Posterior vena cava (tissue), 2 donors: ENCODE measurements around the gene FAM170B. TPM values are rescaled to one million over a fixed set of nuclear protein-coding genes. Genes with fewer than 3 reads are reported as not detected.

Experiments
- DNase-seq: peaks from one replicate; pipeline ENCODE4 v3.0.0-alpha.2; 2020; ENCODE audit warnings: low spot score
- intact Hi-C, 2 donors: fragments of 100-400 bp; cut with DNase I; formaldehyde crosslinking; loops; one replicate each; pipeline versions ENCODE4 v1.14.1 to v1.14.2; 2022 to 2023
- total RNA-seq, 2 donors: library from RNA; stranded (reverse); fragmentation: NEBNext Ultra II Directional; extraction: Animal tissue kit (Norgen Biotek cat#: 25700); gene quantifications; one replicate each; pipeline ENCODE4 v1.2.1, GENCODE V29; 2021
- donor health status: DM: yes; HTN: yes; CAD: no.
- donor health status: DM: yes; HTN: yes; CAD: no.

FAM170B gene
- total RNA-seq, 2 donors from 2014 or later: not detected

DNA sequence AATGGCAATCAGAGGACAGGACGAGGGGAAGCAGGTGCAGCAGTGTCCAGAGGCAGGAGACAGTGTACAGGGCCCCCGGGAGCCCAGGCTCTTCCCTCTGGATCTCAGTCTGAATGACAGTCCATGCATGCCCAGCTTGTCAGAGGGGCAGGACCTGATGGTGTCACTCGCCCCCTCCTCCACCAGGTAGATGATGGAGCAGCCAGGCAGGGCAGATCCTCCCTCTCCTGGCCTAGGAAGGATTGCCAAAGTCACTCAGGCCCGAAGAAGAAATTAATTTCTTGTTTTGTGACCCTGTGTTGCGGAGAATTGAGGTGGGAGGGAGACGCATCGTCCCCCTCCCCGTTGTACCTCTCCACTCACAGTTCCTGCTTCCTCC lies 22.5 kb downstream of the FAM170B start:
- intact Hi-C loops: no loop called here
- DNase-seq: no peak

DNA sequence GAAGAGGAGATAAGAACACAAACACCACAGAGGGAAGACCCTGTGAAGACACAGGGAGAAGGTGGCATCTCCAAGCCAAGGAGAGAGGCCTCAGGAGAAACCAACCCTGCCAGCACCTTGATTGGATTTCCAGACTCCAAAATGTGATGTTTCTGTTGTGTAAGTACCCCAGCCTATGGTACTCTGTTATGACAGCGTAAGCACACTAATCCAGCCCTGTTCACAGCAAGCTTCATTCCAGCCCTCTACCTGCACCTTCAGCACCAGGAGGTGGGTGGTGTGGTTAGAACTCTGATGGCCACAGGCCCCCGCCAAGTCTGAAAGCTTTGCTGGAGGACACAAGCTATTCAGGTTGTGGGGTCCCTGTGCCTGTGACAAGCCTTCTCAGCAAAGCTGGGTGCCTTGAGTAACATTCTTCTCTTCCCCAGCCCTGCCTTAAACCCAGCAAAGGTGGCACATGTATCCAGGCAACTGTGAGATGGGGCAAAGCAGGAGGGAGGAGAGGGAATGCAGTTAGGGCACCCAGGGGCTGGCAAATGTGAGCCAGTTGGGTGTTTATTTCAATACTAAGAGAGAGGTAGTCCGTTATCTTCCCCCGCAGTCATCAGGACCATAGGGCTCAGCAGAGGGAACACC lies 23.0 kb downstream of the FAM170B start:
- no peak for DNase-seq
- intact Hi-C loops: no loop called here

DNA sequence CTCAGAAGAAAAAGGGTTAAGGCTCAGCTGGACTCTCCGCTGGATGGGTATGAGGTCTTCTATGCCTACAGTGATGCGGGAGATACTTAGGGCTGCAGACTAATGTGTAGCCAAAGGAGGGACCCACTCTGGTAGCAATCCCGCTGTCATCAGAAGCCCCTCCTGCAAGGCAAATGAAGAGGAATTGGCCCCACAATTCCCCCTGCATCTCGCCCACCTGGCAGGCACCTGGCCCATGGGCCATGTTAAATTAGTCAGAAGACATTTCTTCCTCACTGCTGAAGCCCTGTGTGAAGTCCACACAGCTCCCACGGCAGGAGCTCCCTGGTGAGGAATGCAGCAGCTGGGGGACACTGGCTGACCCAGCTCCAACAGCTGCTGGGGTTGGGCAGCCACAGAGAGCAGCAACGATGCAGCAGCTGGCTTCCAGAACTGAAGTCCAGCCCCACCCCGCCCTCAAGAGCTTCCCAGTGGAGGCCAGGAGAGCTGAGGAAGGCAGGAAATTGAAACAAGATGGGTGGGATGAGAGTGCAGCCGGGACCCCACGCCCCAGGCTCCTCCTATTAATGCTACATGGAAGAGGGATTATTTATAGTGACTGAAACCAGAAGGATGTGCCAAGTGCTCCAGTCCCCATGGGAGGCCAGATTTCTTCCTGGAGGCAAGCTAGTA lies 24.0 kb downstream of the FAM170B start:
- DNase-seq: no peak
- intact Hi-C loops: no loop called here

DNA sequence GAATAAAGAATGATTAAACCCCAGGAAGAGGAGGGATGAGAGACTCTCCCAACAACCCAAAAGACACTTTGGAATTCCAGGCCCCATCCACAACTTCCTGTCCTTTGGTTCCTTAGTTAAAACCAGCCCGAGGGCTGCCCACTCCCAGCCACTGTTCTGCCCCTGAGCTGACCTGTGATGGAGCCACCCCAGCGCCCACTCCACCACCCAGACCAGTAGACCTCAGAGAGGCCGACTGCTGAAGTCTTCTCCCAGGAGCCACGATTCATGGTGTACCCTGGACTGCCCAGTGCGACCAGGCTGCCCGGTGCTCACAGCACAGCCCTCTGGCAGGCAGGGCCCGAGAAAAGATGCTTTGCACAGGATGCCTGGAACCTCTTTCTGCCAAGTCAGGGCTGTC lies 25.2 kb downstream of the FAM170B start:
- intact Hi-C loops: no loop called here
- no peak for DNase-seq

DNA sequence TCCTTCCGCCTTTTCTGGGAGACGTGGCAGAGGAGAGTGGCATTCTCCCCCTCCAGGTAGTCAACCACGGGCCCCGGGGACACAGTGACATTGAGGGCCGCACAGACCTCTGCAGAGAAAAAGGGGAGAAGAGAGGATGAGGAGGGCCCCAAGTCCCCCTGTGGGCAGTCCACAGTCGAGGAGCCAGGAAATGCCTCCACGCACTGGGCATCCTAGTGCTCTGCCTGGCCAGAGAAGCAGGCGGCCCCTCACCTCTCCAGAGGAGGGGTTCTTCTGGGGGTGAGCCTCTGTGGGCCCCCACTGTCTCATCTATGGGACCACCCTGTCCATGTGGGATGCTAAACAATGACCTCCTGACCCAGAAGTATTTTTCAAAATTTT lies 25.9 kb downstream of the FAM170B start:
- intact Hi-C loops: no loop called here
- no peak for DNase-seq

DNA sequence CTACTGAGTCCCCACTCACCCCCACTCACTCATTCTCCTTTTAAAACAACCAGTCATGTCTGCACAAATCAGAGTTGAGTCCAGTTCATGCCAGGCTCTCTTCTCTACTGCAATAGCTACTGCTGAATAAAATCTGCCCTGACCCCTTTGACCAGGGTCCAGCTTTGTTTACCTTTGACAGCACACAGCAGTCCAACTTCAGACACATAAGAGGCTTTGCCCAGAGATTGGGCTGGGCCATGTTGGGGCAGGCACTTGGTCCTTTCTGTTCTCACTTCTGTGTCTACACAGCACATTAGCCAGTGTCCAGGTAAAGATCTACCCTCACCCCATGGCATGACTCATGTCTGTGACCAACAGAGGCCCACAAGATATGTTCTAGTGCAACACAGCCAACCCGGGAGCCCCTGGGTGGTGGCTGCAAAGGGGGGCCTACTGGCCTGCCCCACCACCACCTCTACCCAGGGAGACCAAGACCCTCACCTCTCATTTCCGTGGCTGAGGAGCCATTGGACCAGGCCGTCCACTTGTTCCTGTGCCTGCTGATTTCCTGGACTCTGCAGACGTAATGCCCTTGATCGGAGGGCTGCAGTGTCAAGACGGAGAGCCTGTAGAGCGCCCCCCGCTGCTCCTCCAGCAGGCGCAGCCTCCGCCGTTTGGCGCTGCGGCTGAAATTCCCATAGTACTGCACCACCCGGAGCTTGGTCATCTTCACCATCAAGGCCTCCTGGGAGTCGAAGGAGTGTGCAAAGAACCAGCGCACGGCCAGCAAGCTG lies 26.5 kb downstream of the FAM170B start:
- intact Hi-C loops: no loop called here

DNA sequence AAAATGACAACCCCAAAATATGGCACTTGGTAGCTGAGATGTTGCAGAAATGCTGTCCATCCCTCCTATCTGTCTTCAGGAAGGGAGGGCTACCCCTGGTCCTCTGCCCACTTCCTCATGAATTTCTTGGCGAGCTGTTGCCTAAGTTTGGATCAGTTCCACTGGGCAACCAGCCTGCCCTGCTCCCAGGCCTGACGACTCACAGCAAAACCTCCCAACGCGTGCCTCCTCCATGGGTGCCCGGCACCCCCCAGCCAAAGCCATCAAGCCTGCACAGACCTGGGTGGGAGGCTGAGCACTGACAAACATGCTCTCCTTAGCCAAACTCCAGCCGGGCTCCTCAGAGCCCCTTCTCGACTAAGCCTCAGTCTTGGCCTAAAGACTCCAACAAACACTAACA lies 27.4 kb downstream of the FAM170B start:
- intact Hi-C loops: no loop called here
- DNase-seq: no peak

More for the DNA sequence above, 26.5 kb downstream of the FAM170B start:
- no peak for DNase-seq

DNA sequence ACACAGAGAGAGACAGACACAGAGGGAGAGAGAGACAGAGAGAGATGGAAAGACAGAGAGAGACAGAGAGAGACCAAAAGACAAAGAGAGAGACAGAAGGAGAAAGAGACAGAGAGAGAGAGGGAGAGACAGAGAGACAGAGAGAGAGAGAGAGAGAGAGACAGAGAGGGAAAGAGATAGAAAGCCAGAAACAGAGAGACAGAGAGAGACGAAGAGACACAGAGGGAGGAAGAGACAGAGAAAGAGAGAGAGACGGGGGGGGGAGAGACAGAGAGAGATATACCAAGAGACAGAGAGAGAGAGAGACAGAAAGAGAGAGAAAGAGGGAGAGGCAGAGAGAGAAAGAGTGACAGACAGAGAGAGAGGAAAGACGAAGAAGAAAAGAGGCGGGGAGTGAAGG lies 28.7 kb downstream of the FAM170B start:
- intact Hi-C loops: no loop called here
- no peak for DNase-seq

DNA sequence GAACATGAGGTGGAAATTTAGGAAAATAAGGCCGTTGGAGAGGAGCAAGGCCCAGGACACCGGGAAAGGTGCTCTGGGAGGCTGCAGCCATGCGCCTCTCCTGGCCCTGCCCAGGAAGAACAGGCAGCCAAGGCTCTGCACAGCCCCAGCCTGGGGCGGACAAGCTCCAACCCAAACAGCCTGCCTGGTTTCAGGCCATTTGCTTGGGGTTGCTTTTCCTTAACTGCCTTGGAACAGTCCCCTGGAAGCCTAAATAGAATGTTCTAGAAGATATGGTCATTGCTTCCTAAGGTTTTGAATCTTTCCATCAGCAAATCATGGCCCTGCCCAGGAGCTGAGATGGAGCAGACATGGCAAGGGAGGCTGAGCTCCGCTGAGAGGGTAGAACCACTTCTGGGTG lies 29.5 kb downstream of the FAM170B start:
- intact Hi-C loops: no loop called here
- no peak for DNase-seq

DNA sequence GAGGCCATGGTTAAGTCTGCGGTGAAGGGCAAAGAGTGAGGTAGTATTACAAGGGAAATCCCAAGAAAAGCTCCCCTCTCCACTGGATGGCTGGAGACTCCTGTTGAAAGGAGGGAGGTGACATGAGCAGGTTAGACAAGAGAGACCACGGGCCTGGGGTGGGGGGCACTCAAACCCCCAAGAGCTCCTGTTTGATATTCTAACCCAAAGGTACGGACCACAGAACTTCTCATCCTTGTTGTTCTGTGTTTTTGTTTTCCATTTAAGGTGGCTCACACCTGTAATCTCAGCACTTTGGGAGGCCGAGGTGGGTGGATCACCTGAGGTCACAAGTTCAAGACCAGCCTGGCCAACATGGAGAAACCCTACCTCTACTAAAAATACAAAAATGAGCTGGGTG lies 30.1 kb downstream of the FAM170B start:
- DNase-seq: no peak

DNA sequence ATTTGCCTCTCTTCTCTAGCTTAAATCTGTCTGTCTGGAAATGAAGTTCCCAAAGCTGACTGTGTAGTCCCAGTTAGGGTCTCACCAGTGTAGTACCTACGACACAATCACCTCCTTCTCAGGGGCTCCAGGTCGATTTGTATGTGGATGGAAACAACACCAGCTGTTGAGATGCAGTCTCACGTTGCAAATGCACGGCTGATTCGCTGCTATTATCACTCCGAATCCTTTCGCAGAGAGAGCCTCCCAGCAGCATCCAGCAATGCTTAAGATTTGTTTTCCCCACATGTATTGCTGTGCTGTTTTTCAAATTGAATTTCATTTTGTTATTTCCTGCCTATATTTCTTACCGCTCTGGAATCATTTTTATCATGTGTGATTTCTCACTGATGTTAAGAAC lies 34.8 kb downstream of the FAM170B start:
- intact Hi-C loops: no loop called here
- no peak for DNase-seq

More for the DNA sequence above, 30.1 kb downstream of the FAM170B start:
- intact Hi-C loops: no loop called here

DNA sequence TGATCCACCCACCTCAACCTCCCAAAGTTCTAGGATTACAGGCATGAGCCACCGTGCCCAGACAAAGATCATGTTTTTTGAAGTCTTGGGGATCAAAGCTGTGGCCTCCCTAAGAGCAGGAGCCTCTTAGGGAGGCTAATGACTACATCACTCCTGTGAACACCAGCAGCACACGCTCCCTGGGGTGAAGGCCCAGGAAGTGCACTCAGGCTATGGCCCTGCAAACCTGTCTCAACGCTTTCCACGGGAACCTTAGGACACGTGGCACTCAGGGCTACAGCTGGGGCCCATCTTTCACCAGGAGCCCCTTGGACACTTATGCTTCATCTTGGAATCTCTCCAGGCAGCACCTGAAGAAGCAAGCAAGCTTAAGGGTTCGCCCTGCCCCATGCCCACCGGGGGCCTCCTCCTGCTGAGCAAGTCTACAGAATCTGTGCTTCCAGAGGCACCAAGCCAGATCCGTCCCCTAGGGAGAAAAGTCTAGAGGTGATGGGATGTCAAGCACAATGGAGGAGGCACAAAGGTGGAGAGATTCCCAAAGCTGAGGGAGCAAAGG lies 36.9 kb downstream of the FAM170B start:
- intact Hi-C loops: no loop called here

DNA sequence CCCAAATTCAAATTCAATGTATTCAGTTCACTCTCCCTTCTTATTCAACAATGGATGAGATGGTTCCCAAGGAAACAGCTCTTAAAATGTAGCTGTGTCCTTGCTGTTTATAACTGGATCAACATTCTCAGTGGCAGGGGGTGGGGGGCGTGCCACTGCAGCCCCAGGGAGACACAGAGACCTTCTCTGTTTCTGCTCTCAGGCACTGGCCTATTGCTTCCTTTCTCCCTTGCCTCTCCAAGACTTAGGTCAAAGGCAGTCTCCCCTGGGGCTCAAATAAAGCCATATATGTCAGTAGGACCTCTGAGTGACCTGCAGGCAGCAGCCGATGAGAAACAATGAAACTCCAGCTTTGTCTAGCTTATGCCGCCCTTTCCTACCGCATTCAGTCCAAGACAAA lies 39.2 kb downstream of the FAM170B start:
- intact Hi-C loops: no loop called here
- no peak for DNase-seq

More for the DNA sequence above, 36.9 kb downstream of the FAM170B start:
- no peak for DNase-seq

DNA sequence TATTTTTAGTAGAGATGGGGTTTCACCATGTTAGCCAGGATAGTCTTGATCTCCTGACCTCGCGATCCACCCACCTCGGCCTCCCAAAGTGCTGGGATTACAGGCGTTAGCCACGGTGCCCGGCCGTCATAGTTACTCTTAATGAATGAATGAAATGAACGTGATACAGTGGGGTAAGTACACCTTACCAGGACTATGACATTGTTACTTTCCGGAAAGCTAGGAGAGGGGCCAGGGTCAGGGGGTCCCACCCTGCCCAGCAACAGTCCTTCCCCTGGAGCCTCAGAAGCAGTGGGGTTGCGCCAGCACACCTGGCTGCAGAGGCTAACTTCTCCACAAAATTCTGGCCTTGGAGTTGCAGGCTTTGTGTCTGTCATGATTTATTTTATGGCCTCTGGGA lies 39.9 kb downstream of the FAM170B start:
- intact Hi-C loops: no loop called here

DNA sequence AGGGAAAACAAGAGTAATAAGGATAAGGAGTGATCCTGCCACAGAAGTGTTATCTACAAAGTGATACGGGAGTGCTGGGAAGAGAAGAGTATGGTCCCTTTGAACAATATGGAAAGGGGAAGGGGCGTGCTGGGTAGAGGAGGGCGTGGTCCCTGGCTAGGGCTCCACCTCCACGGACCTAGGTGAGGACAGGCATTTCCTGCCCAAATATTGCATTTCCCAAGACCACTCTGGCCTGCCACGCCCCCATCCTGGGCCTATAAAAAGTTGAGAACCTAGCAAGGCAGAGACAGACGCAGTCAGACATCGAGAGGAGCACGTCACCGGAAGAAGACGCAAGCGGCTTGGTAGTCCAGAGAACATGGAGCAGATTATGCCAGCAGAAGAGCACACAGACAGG lies 41.3 kb downstream of the FAM170B start:
- intact Hi-C loops: no loop called here
- no peak for DNase-seq

More for the DNA sequence above, 39.9 kb downstream of the FAM170B start:
- DNase-seq: no peak

DNA sequence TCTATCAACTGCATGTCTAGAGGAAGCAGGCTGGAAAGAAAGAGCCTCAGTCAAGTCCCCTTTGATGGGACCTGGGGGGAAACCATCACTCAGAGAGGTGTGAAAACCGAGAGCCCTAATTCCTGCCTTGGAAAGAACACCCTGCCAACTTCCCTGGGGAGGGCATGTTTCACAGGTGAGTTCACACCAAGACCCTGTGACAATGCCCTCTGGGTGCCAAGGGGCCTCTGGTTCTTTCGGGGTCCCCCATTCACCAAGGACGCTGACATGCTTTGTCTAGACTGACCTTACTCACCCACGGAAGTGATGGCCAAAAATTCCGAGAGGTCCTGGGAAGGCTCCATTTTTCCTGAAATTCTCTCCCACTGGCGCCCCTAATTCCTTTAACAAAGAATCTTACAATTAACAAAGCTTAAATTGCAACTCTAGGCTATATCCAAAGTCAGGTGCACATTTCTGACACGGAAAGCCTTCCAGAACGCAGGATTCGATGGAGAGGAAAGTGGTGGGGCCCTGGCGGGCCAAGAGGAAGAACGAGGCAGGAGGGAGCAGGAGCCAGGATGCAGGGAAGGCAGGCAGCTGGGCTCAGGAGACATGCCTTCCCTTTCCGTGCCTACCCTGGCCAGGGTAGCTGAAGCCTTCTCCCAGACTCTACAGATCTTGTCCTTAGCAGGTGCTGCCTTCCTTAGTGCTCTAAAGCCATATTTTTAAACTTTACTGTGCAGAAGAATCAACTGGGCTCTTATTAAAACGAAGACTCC lies 42.2 kb downstream of the FAM170B start:
- intact Hi-C loops: no loop called here
- no peak for DNase-seq

DNA sequence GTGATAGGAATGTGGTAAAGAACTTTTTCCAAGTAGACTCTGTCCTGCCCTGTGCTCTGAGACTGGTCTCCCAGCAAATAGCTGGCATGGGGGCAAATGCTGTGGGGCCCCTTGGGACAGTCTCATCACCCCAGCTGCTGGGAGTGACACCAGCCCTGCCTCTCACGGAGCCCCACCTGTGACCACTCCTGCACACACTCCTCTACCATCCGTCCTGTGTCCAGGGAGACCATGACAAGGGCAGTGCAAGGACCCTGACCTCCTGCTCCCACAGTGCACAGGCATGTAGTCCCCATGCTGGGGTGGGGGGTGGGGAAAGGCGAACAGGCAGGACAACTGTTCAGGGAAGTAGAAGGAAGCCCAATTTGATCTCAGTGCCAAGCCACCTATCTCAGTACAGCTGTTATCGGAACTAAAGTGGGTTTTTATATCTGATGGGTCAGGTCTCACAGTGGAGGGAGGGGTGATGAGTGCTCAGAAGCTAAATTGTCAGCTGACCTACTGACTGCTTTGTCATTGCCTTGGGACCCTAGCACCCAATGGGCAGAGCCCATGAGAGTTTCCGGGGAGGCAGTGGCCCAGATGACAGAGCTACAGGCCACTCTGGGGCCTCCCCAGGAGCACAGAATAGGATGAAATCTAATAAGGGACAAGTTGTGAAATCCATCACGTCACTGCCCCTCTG lies 43.0 kb downstream of the FAM170B start:
- intact Hi-C loops: no loop called here
- DNase-seq: no peak

DNA sequence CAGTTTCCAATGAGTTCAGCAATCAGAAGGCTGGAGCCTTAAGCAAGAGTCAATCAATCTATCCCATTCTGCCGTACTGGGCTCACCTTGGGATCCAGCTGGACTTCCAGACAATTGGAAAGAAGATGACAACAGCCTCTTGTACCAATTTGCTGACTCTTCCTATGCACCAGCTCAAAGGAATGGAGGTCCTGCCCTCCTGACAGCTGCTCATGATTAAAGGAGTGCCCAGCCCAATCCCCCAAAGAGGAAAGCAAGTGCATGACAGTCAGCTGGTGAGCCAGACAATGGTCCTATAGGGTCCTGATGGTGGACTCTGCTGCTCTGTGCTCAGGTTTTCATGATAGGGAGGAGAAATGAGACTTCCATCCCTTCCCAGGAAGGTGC lies 43.6 kb downstream of the FAM170B start:
- no peak for DNase-seq
- intact Hi-C loops: no loop called here

DNA sequence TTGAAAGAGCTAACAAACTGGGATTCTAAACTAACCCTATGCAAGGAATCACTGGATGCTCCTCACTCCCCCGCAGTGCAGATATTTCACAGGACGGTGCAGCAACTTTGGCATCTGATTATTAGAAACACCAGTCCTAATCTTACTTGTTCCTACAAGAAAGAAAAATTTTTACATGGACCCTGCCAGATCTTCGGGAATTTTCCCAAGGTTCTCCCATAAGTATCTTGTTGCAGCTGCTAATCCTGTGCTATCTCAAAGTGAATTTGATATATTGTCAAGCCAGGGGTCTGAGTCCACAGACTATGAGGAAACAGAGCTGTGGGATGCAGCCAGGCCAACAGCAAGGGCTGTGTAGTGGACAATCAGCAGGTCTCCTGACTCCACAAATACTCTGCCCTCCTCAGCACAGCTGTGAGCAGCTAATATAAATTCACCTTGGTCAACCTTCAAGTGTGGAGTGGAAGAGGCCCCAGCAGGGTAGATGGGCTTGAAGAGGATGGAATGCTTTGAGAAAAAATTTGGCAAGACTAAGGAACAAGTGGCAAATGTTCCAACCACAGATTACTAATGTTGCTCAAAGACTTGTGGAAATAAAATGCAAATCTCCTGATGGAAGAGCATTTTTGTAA lies 44.1 kb downstream of the FAM170B start:
- DNase-seq: no peak
- intact Hi-C loops: no loop called here
